Neuronal stem cell (in vitro differentiated cells): ENCODE measurements around the gene CLTC.

Experiments
- DNase-seq: peaks from one replicate; pipeline ENCODE4 v3.0.0-alpha.2; 2013; ENCODE audit warnings: low spot score
- H2AFZ ChIP-seq: one replicate; pipeline ENCODE4 v1.6.1; 2013; ENCODE audit warnings: mild to moderate bottlenecking, low read length, inconsistent platforms
- H2AK5ac ChIP-seq: 2 replicates; pipeline ENCODE4 v1.6.1; 2013; ENCODE audit warnings: low read depth, mild to moderate bottlenecking, inconsistent platforms, low read length, moderate library complexity, mixed read lengths
- H2BK120ac ChIP-seq: 2 replicates; pipeline ENCODE4 v1.6.1; 2013; ENCODE audit warnings: low read depth, mild to moderate bottlenecking, inconsistent platforms, low read length, moderate library complexity, mixed read lengths
- H2BK12ac ChIP-seq: one replicate; pipeline ENCODE4 v1.6.1; 2013; ENCODE audit warnings: low read length, inconsistent platforms
- H2BK15ac ChIP-seq: 2 replicates; pipeline ENCODE4 v1.6.1; 2013; ENCODE audit warnings: mild to moderate bottlenecking, low read length, inconsistent platforms, mixed read lengths
- H2BK5ac ChIP-seq: one replicate; pipeline ENCODE4 v1.6.1; 2013; ENCODE audit warnings: inconsistent platforms, mild to moderate bottlenecking, low read length, moderate library complexity
- H3K14ac ChIP-seq: one replicate; pipeline ENCODE4 v1.6.1; 2013; ENCODE audit warnings: low read length, inconsistent platforms
- H3K18ac ChIP-seq: 2 replicates; pipeline ENCODE4 v1.6.1; 2013; ENCODE audit warnings: low read length, inconsistent platforms
- H3K23ac ChIP-seq: 2 replicates; pipeline ENCODE4 v1.6.1; 2013; ENCODE audit warnings: low read depth, mild to moderate bottlenecking, mixed read lengths, low read length, inconsistent platforms; ENCODE audit not compliant: poor library complexity
- H3K27ac ChIP-seq: replicated peaks from 3 replicates; pipeline ENCODE4 v1.5.1; 2013; ENCODE audit warnings: low read length, inconsistent platforms
- H3K27me3 ChIP-seq, 3 experiments: 2 replicates each; pipeline ENCODE4 v1.6.1; 2013; ENCODE audit warnings: low read length in 3 of 3, mild to moderate bottlenecking in 2 of 3, inconsistent platforms in 1 of 3, low read depth in 1 of 3, mixed read lengths in 1 of 3, moderate library complexity in 1 of 3; ENCODE audit not compliant: control insufficient read depth in 3 of 3, insufficient read depth in 3 of 3
- H3K36me3 ChIP-seq, 2 donors: replicated peaks in 1 of 2; 2 replicates each; pipeline ENCODE4 v1.6.1; 2013; ENCODE audit warnings: low read length in 2 of 2; ENCODE audit not compliant: control insufficient read depth in 2 of 2, insufficient read depth in 2 of 2
- H3K4ac ChIP-seq: 2 replicates; pipeline ENCODE4 v1.6.1; 2013; ENCODE audit warnings: inconsistent platforms, mild to moderate bottlenecking, low read length, moderate library complexity
- H3K4me1 ChIP-seq, 2 donors: 1 replicate in 1 of 2; 2 replicates in 1 of 2; pipeline ENCODE4 v1.6.1; 2013; ENCODE audit warnings: low read length in 2 of 2, low read depth in 1 of 2; ENCODE audit not compliant: control insufficient read depth in 2 of 2, insufficient read depth in 1 of 2
- H3K4me2 ChIP-seq: one replicate; pipeline ENCODE4 v1.6.1; 2013; ENCODE audit warnings: mild to moderate bottlenecking, low read length, inconsistent platforms; ENCODE audit not compliant: insufficient read depth, poor library complexity, severe bottlenecking
- H3K4me3 ChIP-seq, 2 donors: 2 replicates each; pipeline ENCODE4 v1.5.1; 2013; ENCODE audit warnings: low read length in 2 of 2, mild to moderate bottlenecking in 2 of 2, inconsistent platforms in 1 of 2, moderate library complexity in 1 of 2
- H3K79me1 ChIP-seq: one replicate; pipeline ENCODE4 v1.6.1; 2013; ENCODE audit warnings: low read depth, mild to moderate bottlenecking, inconsistent platforms, low read length, moderate library complexity
- H3K9ac ChIP-seq: one replicate; pipeline ENCODE4 v1.6.1; 2013; ENCODE audit warnings: mild to moderate bottlenecking, low read depth, low read length, inconsistent platforms; ENCODE audit not compliant: poor library complexity
- H3K9me3 ChIP-seq, 2 donors: replicated peaks in 1 of 2; 2 replicates each; pipeline versions ENCODE3 to v1.6.1; 2013; ENCODE audit warnings: low read length in 2 of 2, mild to moderate bottlenecking in 2 of 2, inconsistent platforms in 1 of 2, low read depth in 1 of 2, mixed read lengths in 1 of 2, moderate library complexity in 1 of 2; ENCODE audit not compliant: control insufficient read depth in 2 of 2, insufficient read depth in 1 of 2
- H4K8ac ChIP-seq: one replicate; pipeline ENCODE4 v1.6.1; 2013; ENCODE audit warnings: low read depth, mild to moderate bottlenecking, inconsistent platforms, low read length, moderate library complexity
- H4K91ac ChIP-seq: one replicate; pipeline ENCODE4 v1.6.1; 2013; ENCODE audit warnings: low read length, low read depth, mild to moderate bottlenecking, inconsistent platforms; ENCODE audit not compliant: poor library complexity
- WGBS, 2 donors: extraction: QIAGEN DNeasy Blood & Tissue Kit; methylation state at CpG; one replicate each; pipeline ENCODE4 v1.1.7; 2013; ENCODE audit warnings: missing lambda C conversion rate in 2 of 2, mixed read lengths in 1 of 2; ENCODE audit not compliant: insufficient read length in 2 of 2, insufficient replicate concordance in 1 of 2; ENCODE audit errors: extremely low coverage in 2 of 2; 5-methylcytosine and 5-hydroxymethylcytosine counted together

The CLTC gene

GRCh38 chr17:59620518-59621259 is 994 bp downstream of the CLTC start:
- no peaks in the 10 kb centered on the region for H3K9me3 ChIP-seq
- no peaks in the 10 kb centered on the region for H3K79me1 ChIP-seq
- H3K27ac ChIP-seq = peak overlapping the region; percentile 99

GRCh38 chr17:59621771-59622170 is 2.1 kb downstream of the CLTC start:
- H4K91ac ChIP-seq = no peak overlapping the region
- no peak overlapping the region for H2BK5ac ChIP-seq
- no peak overlapping the region for H2BK15ac ChIP-seq
- no peak overlapping the region for H2AK5ac ChIP-seq
- H3K23ac ChIP-seq = no peak overlapping the region
- no peak overlapping the region for H2BK12ac ChIP-seq
- peaks cover 2 to 22% of the 10 kb centered on the region in 2 donors for H3K4me1 ChIP-seq
- no peaks in the 10 kb centered on the region for H3K9me3 ChIP-seq
- no peak overlapping the region for H4K8ac ChIP-seq
- H2AFZ ChIP-seq = no peak overlapping the region
- no peak for DNase-seq
- H3K4ac ChIP-seq = no peak overlapping the region
- no peak overlapping the region for H3K18ac ChIP-seq
- no peak overlapping the region for H2BK120ac ChIP-seq
- H3K4me2 ChIP-seq = no peak overlapping the region
- H3K27ac ChIP-seq = no peak overlapping the region
- no peak overlapping the region for H3K14ac ChIP-seq
- WGBS, 2 donors = no CpG with 5 or more reads among the region's 4 CpGs
- no peak overlapping the region for H3K4me3 ChIP-seq
- no peaks in the 10 kb centered on the region for H3K79me1 ChIP-seq
- no peaks in the 10 kb centered on the region for H3K27me3 ChIP-seq
- peaks cover 0 to 36% of the 10 kb centered on the region in 2 donors for H3K36me3 ChIP-seq
- H3K9ac ChIP-seq = no peak overlapping the region

More at GRCh38 chr17:59620518-59621259, 994 bp downstream of the CLTC start:
- Histone ChIP-seq H4K8ac (no peak overlapping the region), H3K9ac (peak overlapping the region; percentile 61), H2BK5ac (no peak overlapping the region), H2AFZ (no peak overlapping the region), H3K27me3 (no peaks in the 10 kb centered on the region), H3K4ac (no peak overlapping the region), H3K18ac (no peak overlapping the region), H2AK5ac (no peak overlapping the region), H3K4me2 (peak overlapping the region; percentile 68), H4K91ac (no peak overlapping the region), H3K23ac (no peak overlapping the region), H2BK120ac (no peak overlapping the region), H3K4me1 (peaks cover 2 to 22% of the 10 kb centered on the region in 2 donors), H3K36me3 (peaks cover 0 to 26% of the 10 kb centered on the region in 2 donors), H3K14ac (no peak overlapping the region), H2BK12ac (no peak overlapping the region), H2BK15ac (no peak overlapping the region), H3K4me3 (peak overlapping the region; percentile 80 to 99)
- DNase-seq = no peak
- WGBS, 2 donors = no CpG with 5 or more reads among the region's 14 CpGs

- no peak overlapping the region for H2AK5ac ChIP-seq
- no peak overlapping the region for H2BK12ac ChIP-seq
- H3K4me1 ChIP-seq = peaks cover under 1 to 17% of the 10 kb centered on the region in 2 donors
- H2BK120ac ChIP-seq = no peak overlapping the region
- no peak overlapping the region for H3K4ac ChIP-seq
- H3K27ac ChIP-seq = no peak overlapping the region
- no CpG with 5 or more reads among the region's 2 CpGs for WGBS, 2 donors
- no peaks in the 10 kb centered on the region for H3K9me3 ChIP-seq
- no peak overlapping the region for H3K14ac ChIP-seq
- no peak overlapping the region for H2AFZ ChIP-seq
- DNase-seq = no peak
- no peaks in the 10 kb centered on the region for H3K27me3 ChIP-seq
- H3K18ac ChIP-seq = no peak overlapping the region
- no peak overlapping the region for H2BK15ac ChIP-seq
- no peak overlapping the region for H3K9ac ChIP-seq
- H3K4me2 ChIP-seq = no peak overlapping the region
- H2BK5ac ChIP-seq = no peak overlapping the region
- H3K79me1 ChIP-seq = no peaks in the 10 kb centered on the region
- H4K8ac ChIP-seq = no peak overlapping the region
- H3K4me3 ChIP-seq = no peak overlapping the region
- H3K36me3 ChIP-seq = peaks cover 0 to 49% of the 10 kb centered on the region in 2 donors
- H3K23ac ChIP-seq = no peak overlapping the region
- H4K91ac ChIP-seq = no peak overlapping the region
Observed at GRCh38 chr17:59623151-59623550, 3.5 kb downstream of the CLTC start.

GRCh38 chr17:59626756-59627155 is 7.1 kb downstream of the CLTC start:
- peaks cover 0 to 72% of the 10 kb centered on the region in 2 donors for H3K36me3 ChIP-seq
- H4K8ac ChIP-seq = no peak overlapping the region
- no CpG with 5 or more reads among the region's 5 CpGs for WGBS, 2 donors
- H3K4me1 ChIP-seq = peaks cover 0 to 12% of the 10 kb centered on the region in 2 donors
- no peaks in the 10 kb centered on the region for H3K27me3 ChIP-seq
- H2BK120ac ChIP-seq = no peak overlapping the region
- no peak overlapping the region for H3K9ac ChIP-seq
- H3K9me3 ChIP-seq = peaks cover 0 to 2% of the 10 kb centered on the region in 2 donors
- no peak overlapping the region for H4K91ac ChIP-seq
- no peak overlapping the region for H3K14ac ChIP-seq
- H2BK5ac ChIP-seq = no peak overlapping the region
- H2AK5ac ChIP-seq = no peak overlapping the region
- H3K27ac ChIP-seq = no peak overlapping the region
- H2BK15ac ChIP-seq = no peak overlapping the region
- DNase-seq = no peak
- H2AFZ ChIP-seq = no peak overlapping the region
- no peak overlapping the region for H3K4me3 ChIP-seq
- no peak overlapping the region for H3K4me2 ChIP-seq
- no peak overlapping the region for H2BK12ac ChIP-seq
- H3K23ac ChIP-seq = no peak overlapping the region
- H3K4ac ChIP-seq = no peak overlapping the region
- H3K18ac ChIP-seq = no peak overlapping the region
- peaks cover 4% of the 10 kb centered on the region for H3K79me1 ChIP-seq
